NT2/D1 (cell line): Measurements from ENCODE around the gene PLPP1.

Experiments used
- YY1 ChIP-seq: IDR thresholded peaks from 2 replicates; pipeline ENCODE4 v1.6.1; 2011; ENCODE audit not compliant: insufficient read length, insufficient read depth
- ZNF274 ChIP-seq: IDR thresholded peaks from 2 replicates; pipeline ENCODE4 v1.6.1; 2011; ENCODE audit warnings: mild to moderate bottlenecking, low read depth, low read length

DNA sequence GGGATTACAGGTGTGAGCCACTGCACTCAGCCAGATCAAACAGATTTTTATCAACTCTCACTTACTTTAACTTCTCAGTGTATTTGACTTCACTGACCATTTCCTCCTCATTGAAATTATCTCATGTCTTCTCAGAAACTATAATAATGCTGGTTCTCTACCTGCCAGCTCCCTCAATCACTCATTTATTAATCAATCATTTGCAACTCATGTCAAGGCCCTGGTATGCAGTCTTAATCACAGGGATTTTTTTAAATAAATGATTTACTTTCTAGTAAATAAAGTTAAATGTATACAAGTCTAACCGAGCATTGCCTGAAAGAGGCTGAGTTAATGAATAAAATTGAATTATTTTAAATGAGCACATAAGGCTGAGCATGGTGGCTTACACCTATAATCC is 63.3 kb downstream of the PLPP1 start:
- no peak for TF ChIP-seq YY1
- no peak for TF ChIP-seq ZNF274
